GM19452 (cell line): Measurements from ENCODE around the gene PRPS1L1.

Experiments used
- ATAC-seq: cut with Tn5 transposase; IDR thresholded peaks from one replicate; pipeline ENCODE4 v1.9.1; 2021; ENCODE audit not compliant: unreplicated experiment

PRPS1L1 gene

GRCh38 chr7:18027628-18028027 is at the start of gene PRPS1L1:
TSS of gene PRPS1L1 (minus strand) at chr7:18027846.
- ATAC-seq: no peak

GRCh38 chr7:18076461-18076860 is 48.8 kb upstream of the PRPS1L1 start:
- no peak for ATAC-seq

GRCh38 chr7:18068745-18069144 is 41.1 kb upstream of the PRPS1L1 start:
- no peak for ATAC-seq

- ATAC-seq: no peak
Observed at GRCh38 chr7:18064242-18064838, 36.7 kb upstream of the PRPS1L1 start.

GRCh38 chr7:18063149-18063901 is 35.7 kb upstream of the PRPS1L1 start:
- no peak for ATAC-seq

GRCh38 chr7:18059171-18059570 is 31.5 kb upstream of the PRPS1L1 start:
- ATAC-seq: no peak

- ATAC-seq: no peak
Observed at GRCh38 chr7:18053941-18054340, 26.3 kb upstream of the PRPS1L1 start.

- no peak for ATAC-seq
Observed at GRCh38 chr7:18053177-18053928, 25.7 kb upstream of the PRPS1L1 start.

GRCh38 chr7:18049262-18049661 is 21.6 kb upstream of the PRPS1L1 start:
- ATAC-seq: no peak

GRCh38 chr7:18046601-18047000 is 19.0 kb upstream of the PRPS1L1 start:
- no peak for ATAC-seq

GRCh38 chr7:18045171-18045570 is 17.5 kb upstream of the PRPS1L1 start:
- no peak for ATAC-seq

- ATAC-seq: no peak
Observed at GRCh38 chr7:18041191-18041590, 13.5 kb upstream of the PRPS1L1 start.

GRCh38 chr7:18040196-18040595 is 12.6 kb upstream of the PRPS1L1 start:
- ATAC-seq: no peak

GRCh38 chr7:18038382-18038781 is 10.7 kb upstream of the PRPS1L1 start:
- no peak for ATAC-seq

GRCh38 chr7:18037609-18038008 is 10.0 kb upstream of the PRPS1L1 start:
- no peak for ATAC-seq

GRCh38 chr7:18036783-18037182 is 9.1 kb upstream of the PRPS1L1 start:
- no peak for ATAC-seq

- ATAC-seq: no peak
Observed at GRCh38 chr7:18030758-18031157, 3.1 kb upstream of the PRPS1L1 start.

- ATAC-seq: no peak
Observed at GRCh38 chr7:18020138-18020715, 7.4 kb downstream of the PRPS1L1 start.

- ATAC-seq: no peak
Observed at GRCh38 chr7:18019555-18019954, 8.1 kb downstream of the PRPS1L1 start.

GRCh38 chr7:18018296-18019215 is 9.1 kb downstream of the PRPS1L1 start:
- no peak for ATAC-seq
